RKO (cell line): ENCODE results near the gene SSC4D.
"Not testable (repeated sequence)": the region's sequence is repeated elsewhere in the genome, so short reads cannot be mapped to it uniquely, and the experiment has no call there.

ENCODE experiments used
- DNase-seq: peaks from one replicate; pipeline ENCODE4 v3.0.0-alpha.2; 2016; ENCODE audit warnings: low spot score

Gene SSC4D

GRCh38 chr7:76383089-76383944 is 26.2 kb downstream of the SSC4D start:
- DNase-seq = no peak

- no peak for DNase-seq
Observed at GRCh38 chr7:76381814-76382213, 27.7 kb downstream of the SSC4D start.

- DNase-seq = no peak
Observed at GRCh38 chr7:76380623-76380966, 28.9 kb downstream of the SSC4D start.

GRCh38 chr7:76377186-76377918 is 32.1 kb downstream of the SSC4D start:
- no peak for DNase-seq

GRCh38 chr7:76375251-76375650 is 34.2 kb downstream of the SSC4D start:
- no peak for DNase-seq

- no peak for DNase-seq
Observed at GRCh38 chr7:76372984-76373833, 36.3 kb downstream of the SSC4D start.

GRCh38 chr7:76371396-76371795 is 38.1 kb downstream of the SSC4D start:
- no peak for DNase-seq

GRCh38 chr7:76369018-76369417 is 40.5 kb downstream of the SSC4D start:
- DNase-seq = no peak

GRCh38 chr7:76368190-76368589 is 41.3 kb downstream of the SSC4D start:
- DNase-seq = no peak

GRCh38 chr7:76364198-76364584 is 45.3 kb downstream of the SSC4D start:
- peak; percentile 36 for DNase-seq

GRCh38 chr7:76363754-76364153 is 45.7 kb downstream of the SSC4D start:
- DNase-seq = not testable (repeated sequence)

GRCh38 chr7:76359978-76360638 is 49.4 kb downstream of the SSC4D start:
- no peak for DNase-seq

GRCh38 chr7:76359111-76359977 is 50.2 kb downstream of the SSC4D start:
- peak; percentile 99 for DNase-seq

- DNase-seq = peak; percentile 87
Observed at GRCh38 chr7:76358481-76359110, 50.9 kb downstream of the SSC4D start, which contains the start of gene YWHAG. YWHAG (minus strand) TSS chr7:76358991; CDS start chr7:76358808, 183 bp downstream.

GRCh38 chr7:76358011-76358480 is 51.5 kb downstream of the SSC4D start:
- peak; percentile 56 for DNase-seq

GRCh38 chr7:76357475-76358010 is 52.0 kb downstream of the SSC4D start:
- peak; percentile 57 for DNase-seq

GRCh38 chr7:76356823-76357222 is 52.7 kb downstream of the SSC4D start:
- DNase-seq = peak; percentile 85

- peak; percentile 22 for DNase-seq
Observed at GRCh38 chr7:76356115-76356514, 53.4 kb downstream of the SSC4D start.

- no peak for DNase-seq
Observed at GRCh38 chr7:76354981-76355730, 54.3 kb downstream of the SSC4D start.
